ENCODE measurements around the gene PIERCE2.

DNA sequence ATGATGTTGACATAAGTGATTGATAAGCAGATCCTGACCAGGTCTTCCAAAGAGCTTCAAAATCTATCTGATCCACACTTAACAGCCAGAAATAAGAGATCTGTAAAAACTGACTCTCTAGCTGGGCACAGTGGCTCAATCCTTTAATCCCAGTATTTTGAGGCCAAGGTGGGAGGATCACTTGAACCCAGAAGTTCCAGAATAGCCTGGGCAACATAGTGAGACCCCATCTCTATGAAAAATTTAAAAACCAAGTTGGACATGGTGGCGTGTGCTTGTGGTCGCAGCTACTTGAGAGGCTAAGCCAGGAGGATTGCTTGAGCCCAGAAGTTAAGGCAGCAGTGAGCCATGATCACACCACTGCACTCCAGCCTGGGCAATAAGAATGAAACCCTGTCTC, 45.7 kb upstream of the PIERCE2 start:
- TF ChIP-seq CTCF (IDR thresholded peaks at IDR 0.05), result no peak
- TF ChIP-seq JUNB (IDR thresholded peaks at IDR 0.05), result no peak
- TF ChIP-seq RFX5 (IDR thresholded peaks at IDR 0.05), result no peak
- no peak for TF ChIP-seq RAD21 (conservative IDR thresholded peaks at IDR 0.05 in 1 of 2, IDR thresholded peaks at IDR 0.05 in 1 of 2)
- no peak for TF ChIP-seq POLR2A (IDR thresholded peaks at IDR 0.05; ENCODE audit: low read length)
- TF ChIP-seq USF2 (IDR thresholded peaks at IDR 0.05), result no peak
- TF ChIP-seq, protein P1, sequence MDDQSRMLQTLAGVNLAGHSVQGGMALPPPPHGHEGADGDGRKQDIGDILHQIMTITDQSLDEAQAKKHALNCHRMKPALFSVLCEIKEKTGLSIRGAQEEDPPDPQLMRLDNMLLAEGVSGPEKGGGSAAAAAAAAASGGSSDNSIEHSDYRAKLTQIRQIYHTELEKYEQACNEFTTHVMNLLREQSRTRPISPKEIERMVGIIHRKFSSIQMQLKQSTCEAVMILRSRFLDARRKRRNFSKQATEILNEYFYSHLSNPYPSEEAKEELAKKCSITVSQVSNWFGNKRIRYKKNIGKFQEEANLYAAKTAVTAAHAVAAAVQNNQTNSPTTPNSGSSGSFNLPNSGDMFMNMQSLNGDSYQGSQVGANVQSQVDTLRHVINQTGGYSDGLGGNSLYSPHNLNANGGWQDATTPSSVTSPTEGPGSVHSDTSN (IDR thresholded peaks at IDR 0.05), result no peak
- no peak for TF ChIP-seq JUN (IDR thresholded peaks at IDR 0.05)
- no peak for TF ChIP-seq RCOR1 (IDR thresholded peaks at IDR 0.05; ENCODE audit: low read depth, low read length)
- TF ChIP-seq, protein P2, sequence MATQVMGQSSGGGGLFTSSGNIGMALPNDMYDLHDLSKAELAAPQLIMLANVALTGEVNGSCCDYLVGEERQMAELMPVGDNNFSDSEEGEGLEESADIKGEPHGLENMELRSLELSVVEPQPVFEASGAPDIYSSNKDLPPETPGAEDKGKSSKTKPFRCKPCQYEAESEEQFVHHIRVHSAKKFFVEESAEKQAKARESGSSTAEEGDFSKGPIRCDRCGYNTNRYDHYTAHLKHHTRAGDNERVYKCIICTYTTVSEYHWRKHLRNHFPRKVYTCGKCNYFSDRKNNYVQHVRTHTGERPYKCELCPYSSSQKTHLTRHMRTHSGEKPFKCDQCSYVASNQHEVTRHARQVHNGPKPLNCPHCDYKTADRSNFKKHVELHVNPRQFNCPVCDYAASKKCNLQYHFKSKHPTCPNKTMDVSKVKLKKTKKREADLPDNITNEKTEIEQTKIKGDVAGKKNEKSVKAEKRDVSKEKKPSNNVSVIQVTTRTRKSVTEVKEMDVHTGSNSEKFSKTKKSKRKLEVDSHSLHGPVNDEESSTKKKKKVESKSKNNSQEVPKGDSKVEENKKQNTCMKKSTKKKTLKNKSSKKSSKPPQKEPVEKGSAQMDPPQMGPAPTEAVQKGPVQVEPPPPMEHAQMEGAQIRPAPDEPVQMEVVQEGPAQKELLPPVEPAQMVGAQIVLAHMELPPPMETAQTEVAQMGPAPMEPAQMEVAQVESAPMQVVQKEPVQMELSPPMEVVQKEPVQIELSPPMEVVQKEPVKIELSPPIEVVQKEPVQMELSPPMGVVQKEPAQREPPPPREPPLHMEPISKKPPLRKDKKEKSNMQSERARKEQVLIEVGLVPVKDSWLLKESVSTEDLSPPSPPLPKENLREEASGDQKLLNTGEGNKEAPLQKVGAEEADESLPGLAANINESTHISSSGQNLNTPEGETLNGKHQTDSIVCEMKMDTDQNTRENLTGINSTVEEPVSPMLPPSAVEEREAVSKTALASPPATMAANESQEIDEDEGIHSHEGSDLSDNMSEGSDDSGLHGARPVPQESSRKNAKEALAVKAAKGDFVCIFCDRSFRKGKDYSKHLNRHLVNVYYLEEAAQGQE (IDR thresholded peaks at IDR 0.05), result no peak
- TF ChIP-seq, protein P3, sequence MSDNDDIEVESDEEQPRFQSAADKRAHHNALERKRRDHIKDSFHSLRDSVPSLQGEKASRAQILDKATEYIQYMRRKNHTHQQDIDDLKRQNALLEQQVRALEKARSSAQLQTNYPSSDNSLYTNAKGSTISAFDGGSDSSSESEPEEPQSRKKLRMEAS (IDR thresholded peaks at IDR 0.05), result no peak
- no peak for TF ChIP-seq CBX8 (IDR thresholded peaks at IDR 0.05)
- no peak for TF ChIP-seq FOSB (CRISPR knock-in tag; IDR thresholded peaks at IDR 0.05)
- TF ChIP-seq MYC (IDR thresholded peaks at IDR 0.05; ENCODE audit: borderline replicate concordance, low read length), result no peak

Data from A549 (cell line).